ENCODE data around the gene SLBP.

Gene SLBP

GRCh38 chr4:1758306-1759121, 46.4 kb upstream of the SLBP start:
- H3K27me3 ChIP-seq (replicated peaks) = no peaks in the 10 kb centered on the region
- no peak overlapping the region for H3K4me3 ChIP-seq (ENCODE audit: low read depth, low read length)
- no peak for TF ChIP-seq CTCF (IDR thresholded peaks at IDR 0.05; ENCODE audit: low read depth, low read length, missing control alignments)
- no peak overlapping the region for H3K27ac ChIP-seq
- no peak for DNase-seq
- no peaks in the 10 kb centered on the region for H3K36me3 ChIP-seq (replicated peaks)
- in situ Hi-C loops (cut with HindIII; ENCODE audit: low pct_ligation_motif_present, low sequenced_read_pairs) = no loop called here

GRCh38 chr4:1757836-1758235, 45.7 kb upstream of the SLBP start:
- no peak for TF ChIP-seq CTCF (IDR thresholded peaks at IDR 0.05; ENCODE audit: low read depth, low read length, missing control alignments)

GRCh38 chr4:1756893-1757779, 45.0 kb upstream of the SLBP start:
- TF ChIP-seq CTCF (IDR thresholded peaks at IDR 0.05; ENCODE audit: low read depth, low read length, missing control alignments) = no peak
- in situ Hi-C loops (cut with HindIII; ENCODE audit: low pct_ligation_motif_present, low sequenced_read_pairs) = no loop called here
- DNase-seq = no peak
- H3K4me3 ChIP-seq (ENCODE audit: low read depth, low read length) = no peak overlapping the region
- no peaks in the 10 kb centered on the region for H3K36me3 ChIP-seq (replicated peaks)
- H3K27ac ChIP-seq = no peak overlapping the region
- H3K27me3 ChIP-seq (replicated peaks) = no peaks in the 10 kb centered on the region

More at GRCh38 chr4:1757836-1758235, 45.7 kb upstream of the SLBP start:
- no peak overlapping the region for H3K4me3 ChIP-seq (ENCODE audit: low read depth, low read length)
- no peaks in the 10 kb centered on the region for H3K36me3 ChIP-seq (replicated peaks)
- no peaks in the 10 kb centered on the region for H3K27me3 ChIP-seq (replicated peaks)
- H3K27ac ChIP-seq = no peak overlapping the region
- in situ Hi-C loops (cut with HindIII; ENCODE audit: low pct_ligation_motif_present, low sequenced_read_pairs) = no loop called here
- DNase-seq = no peak

- Histone ChIP-seq H3K36me3 (replicated peaks) (no peaks in the 10 kb centered on the region), H3K27me3 (replicated peaks) (no peaks in the 10 kb centered on the region), H3K27ac (no peak overlapping the region), H3K4me3 (ENCODE audit: low read depth, low read length) (no peak overlapping the region)
- DNase-seq = no peak
- in situ Hi-C loops (cut with HindIII; ENCODE audit: low pct_ligation_motif_present, low sequenced_read_pairs) = no loop called here
- no peak for TF ChIP-seq CTCF (IDR thresholded peaks at IDR 0.05; ENCODE audit: low read depth, low read length, missing control alignments)
These were observed 44.0 kb upstream of the SLBP start for GRCh38 chr4:1756079-1756478.

- no peaks in the 10 kb centered on the region for H3K36me3 ChIP-seq (replicated peaks)
- in situ Hi-C loops (cut with HindIII; ENCODE audit: low pct_ligation_motif_present, low sequenced_read_pairs) = no loop called here
- H3K4me3 ChIP-seq (ENCODE audit: low read depth, low read length) = no peak overlapping the region
- H3K27ac ChIP-seq = no peak overlapping the region
- no peaks in the 10 kb centered on the region for H3K27me3 ChIP-seq (replicated peaks)
- no peak for DNase-seq
- no peak for TF ChIP-seq CTCF (IDR thresholded peaks at IDR 0.05; ENCODE audit: low read depth, low read length, missing control alignments)
These were observed 43.2 kb upstream of the SLBP start for GRCh38 chr4:1755297-1755696.
